Hepatocyte (in vitro differentiated cells): ENCODE data around the gene CTSW.

Experiments
- CTCF ChIP-seq: fragments of 200-600 bp; sonication (generic); IDR thresholded peaks from 2 replicates; pipeline ENCODE4 v1.5.1; 2016; ENCODE audit warnings: antibody characterized with exemption, mild to moderate bottlenecking; ENCODE audit not compliant: poor library complexity
- EZH2 ChIP-seq: fragments of 200-600 bp; sonication (generic); IDR thresholded peaks from 2 replicates; pipeline ENCODE4 v1.6.1; 2016; ENCODE audit warnings: antibody characterized with exemption, mild to moderate bottlenecking, borderline replicate concordance
- EZH2phosphoT487 ChIP-seq: fragments of 200-600 bp; sonication (generic); IDR thresholded peaks from one replicate; pipeline ENCODE4 v1.6.1; 2018; ENCODE audit warnings: antibody characterized with exemption, mild to moderate bottlenecking, low read depth, moderate library complexity; ENCODE audit not compliant: unreplicated experiment, severe bottlenecking

GRCh38 chr11:65857853-65858680 lies 21.6 kb upstream of the CTSW start, which contains the start of gene CFL1:
- no peak for TF ChIP-seq CTCF
- TF ChIP-seq EZH2 = no peak
- no peak for TF ChIP-seq EZH2phosphoT487
